NCI-H226 (cell line): Measurements from ENCODE around the gene VPS29.
"Not testable (repeated sequence)": the region's sequence is repeated elsewhere in the genome, so short reads cannot be mapped to it uniquely, and the experiment has no call there.

Experiments used
- DNase-seq: peaks from one replicate; pipeline ENCODE4 v3.0.0-alpha.2; 2015

Gene VPS29

GRCh38 chr12:110520876-110521712 is 19.2 kb upstream of the VPS29 start:
- not testable (repeated sequence) for DNase-seq

GRCh38 chr12:110518014-110518413 is 16.1 kb upstream of the VPS29 start:
- DNase-seq, result not testable (repeated sequence)

- no peak for DNase-seq
Observed at GRCh38 chr12:110516995-110517394, 15.1 kb upstream of the VPS29 start.

- DNase-seq, result no peak
Observed at GRCh38 chr12:110514363-110514762, 12.5 kb upstream of the VPS29 start.

- DNase-seq, result no peak
Observed at GRCh38 chr12:110513842-110514241, 11.9 kb upstream of the VPS29 start.

- no peak for DNase-seq
Observed at GRCh38 chr12:110508071-110508586, 6.2 kb upstream of the VPS29 start.

- DNase-seq, result no peak
Observed at GRCh38 chr12:110505332-110505731, 3.4 kb upstream of the VPS29 start.

GRCh38 chr12:110503432-110503831 is 1.5 kb upstream of the VPS29 start:
- no peak for DNase-seq

- peak; percentile 61 for DNase-seq
Observed at GRCh38 chr12:110501399-110501751, 536 bp downstream of the VPS29 start.

GRCh38 chr12:110498984-110499706 is 2.8 kb downstream of the VPS29 start:
- DNase-seq, result peak; percentile 24

- no peak for DNase-seq
Observed at GRCh38 chr12:110475426-110475825, 26.5 kb downstream of the VPS29 start.

GRCh38 chr12:110468214-110469048 is 33.5 kb downstream of the VPS29 start, which contains the start of the genes FAM216A and GPN3:
FAM216A (plus strand) TSS chr12:110468845; CDS start chr12:110468876, 31 bp downstream.
GPN3 (minus strand) TSS chr12:110468257; CDS start chr12:110468203, 54 bp downstream.
- peak; percentile 94 for DNase-seq

- DNase-seq, result no peak
Observed at GRCh38 chr12:110467847-110468213, 34.1 kb downstream of the VPS29 start.

- DNase-seq, result no peak
Observed at GRCh38 chr12:110466791-110467190, 35.1 kb downstream of the VPS29 start.

GRCh38 chr12:110465765-110466164 is 36.1 kb downstream of the VPS29 start:
- not testable (repeated sequence) for DNase-seq

GRCh38 chr12:110465024-110465423 is 36.9 kb downstream of the VPS29 start:
- DNase-seq, result no peak

- DNase-seq, result not testable (repeated sequence)
Observed at GRCh38 chr12:110461189-110461588, 40.7 kb downstream of the VPS29 start.

GRCh38 chr12:110458756-110459155 is 43.2 kb downstream of the VPS29 start:
- DNase-seq, result no peak

- DNase-seq, result no peak
Observed at GRCh38 chr12:110453569-110454296, 48.2 kb downstream of the VPS29 start.

- no peak for DNase-seq
Observed at GRCh38 chr12:110451263-110451662, 50.6 kb downstream of the VPS29 start.

GRCh38 chr12:110449799-110450497 is 52.0 kb downstream of the VPS29 start, which contains the start of gene ARPC3:
ARPC3 (minus strand) TSS chr12:110450337; CDS start chr12:110450260, 77 bp downstream.
- peak; percentile 89 for DNase-seq
